ENCODE data around the gene LUZP1. TPM values are rescaled to one million over a fixed set of nuclear protein-coding genes. Genes with fewer than 3 reads are reported as not detected.

Gene LUZP1
- total and polyA plus RNA-seq, 2 donors (not counting 3 experiments of a cell fraction or from before 2014, with no cell fraction given), result 26.3 to 82.4 TPM

- no peaks in the 10 kb centered on the region for H3K9me3 ChIP-seq (replicated peaks; ENCODE audit: control insufficient read depth, insufficient read depth, low read length)
- H3K4me3 ChIP-seq (replicated peaks in 1 of 3; ENCODE audit: insufficient read depth in 1 of 3, low read depth in 1 of 3, low read length in 3 of 3), result no peak overlapping the region
- dilution Hi-C loops (cut with MboI; ENCODE audit: extremely low pct_ligation_motif_present, low sequenced_read_pairs) (no loop called here), intact Hi-C loops (cut with micrococcal nuclease) (no loop called here)
- TF ChIP-seq FOS (IDR thresholded peaks at IDR 0.05; ENCODE audit: borderline replicate concordance, insufficient read depth, low read length) (no peak), POLR2AphosphoS5 (IDR thresholded peaks at IDR 0.05; ENCODE audit: insufficient read depth, low read depth, low read length) (no peak), JUN (IDR thresholded peaks at IDR 0.05; ENCODE audit: borderline replicate concordance, insufficient read depth, insufficient read length, low read depth) (no peak), MYC (IDR thresholded peaks at IDR 0.05; ENCODE audit: low read depth, low read length) (no peak), CTCF (IDR thresholded peaks at IDR 0.05; ENCODE audit: extremely low read depth in 1 of 2, insufficient read depth in 1 of 2, low read depth in 1 of 2, low read length in 2 of 2) (no peak), MAX (IDR thresholded peaks at IDR 0.05; ENCODE audit: insufficient read depth, insufficient read length) (no peak), POLR2A (IDR thresholded peaks at IDR 0.05; ENCODE audit: low read depth, low read length) (no peak), GATA2 (IDR thresholded peaks at IDR 0.05; ENCODE audit: insufficient read depth, insufficient read length, low read depth, low read length) (no peak), EZH2 (IDR thresholded peaks at IDR 0.05; ENCODE audit: borderline replicate concordance, low read depth, low read length, severe bottlenecking) (no peak)
- H3K9me1 ChIP-seq (replicated peaks; ENCODE audit: control insufficient read depth, extremely low read depth, insufficient read depth, low read length), result no peaks in the 10 kb centered on the region
- FAIRE-seq, result no peak
- no peak overlapping the region for H2AFZ ChIP-seq (ENCODE audit: low read depth, low read length)
- ChIA-PET CTCF (no interaction called here), POLR2A (no interaction called here)
- peaks cover 30% of the 10 kb centered on the region for H4K20me1 ChIP-seq (replicated peaks; ENCODE audit: control insufficient read depth, extremely low read depth, insufficient read depth, low read length)
- DNase-seq (ENCODE audit: low read depth, low spot score), result no peak
- H3K36me3 ChIP-seq (ENCODE audit: control insufficient read depth in 2 of 2, extremely low read depth in 1 of 2, insufficient read depth in 2 of 2, low read length in 2 of 2), result no peaks in the 10 kb centered on the region
- no TSS peak for BruUV-seq (replicated peaks)
- H3K27ac ChIP-seq (ENCODE audit: insufficient read depth, low read depth, low read length), result no peak overlapping the region
- peaks cover 14% of the 10 kb centered on the region for H3K4me1 ChIP-seq (ENCODE audit: control insufficient read depth, extremely low read depth, insufficient read depth, low read length)
- H3K27me3 ChIP-seq (ENCODE audit: control insufficient read depth in 2 of 2, insufficient read depth in 2 of 2, low read length in 2 of 2), result no peaks in the 10 kb centered on the region
- peaks cover 98% of the 10 kb centered on the region for H3K79me2 ChIP-seq (ENCODE audit: control insufficient read depth, insufficient read depth, low read length)
- H3K9ac ChIP-seq (replicated peaks; ENCODE audit: extremely low read depth, insufficient read depth, low read length), result no peak overlapping the region
- H3K4me2 ChIP-seq (ENCODE audit: insufficient read depth, low read length), result no peak overlapping the region
These were observed 15.5 kb downstream of the LUZP1 start for GRCh38 chr1:23152966-23153684.
